PC-3 (cell line): Measurements from ENCODE around the gene RAB29. TPM values are rescaled to one million over a fixed set of nuclear protein-coding genes. Genes with fewer than 3 reads are reported as not detected.

ENCODE experiments used
- ATAC-seq: fragments of 200-7000 bp; cut with Tn5 transposase; 2 replicates; pipeline ENCODE4 v1.9.1; 2020; ENCODE audit warnings: mild to moderate bottlenecking, moderate library complexity
- BruUV-seq: library from RNA; stranded (reverse); fragments of 400-500 nt; replicated peaks from 2 replicates; lab custom pipeline; 2021; lab: Mats Ljungman, UMichigan
- CTCF ChIA-PET: fragments of 300-600 bp; sonication (Branson Sonifier 250); formaldehyde crosslinking; loops from one replicate; lab custom pipeline; 2022; ENCODE audit warnings: antibody characterized with exemption; lab: Charles Lee
- POLR2A ChIA-PET: fragments of 300-600 bp; sonication (Branson Sonifier 250); formaldehyde crosslinking; loops from one replicate; lab custom pipeline; 2022; ENCODE audit warnings: antibody characterized with exemption; ENCODE audit not compliant: unreplicated experiment; lab: Charles Lee
- DNase-seq: peaks from one replicate; pipeline ENCODE4 v3.0.0-alpha.2; 2015
- H2AFZ ChIP-seq: fragments of 300-600 bp; sonication (generic); 2 replicates; pipeline ENCODE4 v1.6.0; 2016; ENCODE audit warnings: antibody characterized with exemption, low read length
- H3F3A ChIP-seq: fragments of 300-600 bp; sonication (generic); one replicate; pipeline ENCODE4 v1.6.0; 2017; ENCODE audit warnings: antibody characterized with exemption, low read length, control low read depth, mild to moderate bottlenecking; ENCODE audit not compliant: unreplicated experiment
- H3K27ac ChIP-seq: fragments of 300-600 bp; sonication (generic); 2 replicates; pipeline ENCODE4 v1.5.1; 2016; ENCODE audit warnings: mild to moderate bottlenecking, low read length
- H3K27me3 ChIP-seq: fragments of 300-600 bp; sonication (generic); 2 replicates; pipeline ENCODE4 v1.6.1; 2016; ENCODE audit warnings: low read length, mixed read lengths
- H3K36me3 ChIP-seq: fragments of 300-600 bp; sonication (generic); 2 replicates; pipeline ENCODE4 v1.6.1; 2016; ENCODE audit warnings: low read depth, mixed run types, low read length, mixed read lengths
- H3K4me1 ChIP-seq: fragments of 300-600 bp; sonication (generic); 2 replicates; pipeline ENCODE4 v1.5.1; 2016; ENCODE audit warnings: low read length; ENCODE audit not compliant: insufficient read depth
- H3K4me2 ChIP-seq: fragments of 300-600 bp; sonication (generic); 2 replicates; pipeline ENCODE4 v1.6.0; 2016; ENCODE audit warnings: low read length
- H3K4me3 ChIP-seq: fragments of 300-600 bp; sonication (generic); 2 replicates; pipeline ENCODE4 v1.5.1; 2016; ENCODE audit warnings: mild to moderate bottlenecking, low read length, mixed read lengths
- H3K79me2 ChIP-seq: fragments of 300-600 bp; sonication (generic); 2 replicates; pipeline ENCODE4 v1.6.1; 2017; ENCODE audit warnings: low read length, mixed read lengths
- H3K9ac ChIP-seq: fragments of 300-600 bp; sonication (generic); 2 replicates; pipeline ENCODE4 v1.6.0; 2016; ENCODE audit warnings: mild to moderate bottlenecking, low read length
- H3K9me2 ChIP-seq: fragments of 300-600 bp; sonication (generic); replicated peaks from 2 replicates; pipeline ENCODE4 v1.6.1; 2016; ENCODE audit warnings: mixed run types, low read length, mixed read lengths
- H3K9me3 ChIP-seq: fragments of 300-600 bp; sonication (generic); 2 replicates; pipeline ENCODE4 v1.6.1; 2016; ENCODE audit warnings: low read length, mixed read lengths
- H4K20me1 ChIP-seq: fragments of 300-600 bp; sonication (generic); 2 replicates; pipeline ENCODE4 v1.6.1; 2016; ENCODE audit warnings: low read length, mixed read lengths
- EZH2 ChIP-seq: fragments of 300-600 bp; sonication (generic); IDR thresholded peaks from one replicate; pipeline ENCODE4 v1.6.1; 2017; ENCODE audit warnings: antibody characterized with exemption, mild to moderate bottlenecking, low read length; ENCODE audit not compliant: unreplicated experiment
- EZH2phosphoT487 ChIP-seq: fragments of 300-600 bp; sonication (generic); IDR thresholded peaks from 2 replicates; pipeline ENCODE4 v1.6.1; 2018; ENCODE audit warnings: mild to moderate bottlenecking, antibody characterized with exemption, low read length, borderline replicate concordance
- intact Hi-C: fragments of 100-400 bp; cut with micrococcal nuclease; formaldehyde crosslinking; loops from 2 replicates; pipeline ENCODE4 v1.9.0; 2023
- total RNA-seq: library from RNA; depleted of rRNA; stranded (reverse); fragments of >200 nt; gene quantifications from 2 replicates; pipeline ENCODE4 v1.2.3, GENCODE V29; 2014
- TF ChIP-seq, protein P1 (sequence below): fragments of 300-600 bp; sonication (generic); conservative IDR thresholded peaks from 2 replicates; pipeline ENCODE4 v1.5.1; 2017; ENCODE audit warnings: antibody characterized with exemption, low read depth, mild to moderate bottlenecking, low read length

The RAB29 gene
- total RNA-seq, 1 experiment from 2014 or later = 7.4 TPM

DNA sequence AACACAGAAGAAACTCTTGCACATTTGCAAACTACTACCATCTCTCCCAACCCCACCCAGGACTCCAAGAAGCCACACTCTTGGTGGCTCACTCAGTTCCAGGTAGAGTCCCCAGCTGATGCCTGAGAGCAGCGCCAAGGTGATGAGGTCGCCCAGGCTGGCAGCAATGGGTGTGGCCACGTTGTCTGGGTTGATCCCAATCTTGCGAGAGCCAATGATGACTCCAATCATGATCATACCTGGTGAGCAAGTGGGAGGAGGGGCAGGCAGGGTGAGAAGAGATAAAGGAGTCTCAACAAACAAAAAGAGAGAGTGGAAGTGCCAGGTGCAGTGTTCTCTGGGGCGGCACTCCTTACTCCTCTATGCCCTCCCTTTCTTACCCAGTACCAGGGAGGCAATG lies 23.3 kb upstream of the RAB29 start:
- H3F3A ChIP-seq = no peaks in the 10 kb centered on the region
- intact Hi-C loops = no loop called here
- no peak overlapping the region for H3K9ac ChIP-seq
- peaks cover 12% of the 10 kb centered on the region for H3K36me3 ChIP-seq
- CTCF ChIA-PET = no interaction called here
- TF ChIP-seq, protein P1, sequence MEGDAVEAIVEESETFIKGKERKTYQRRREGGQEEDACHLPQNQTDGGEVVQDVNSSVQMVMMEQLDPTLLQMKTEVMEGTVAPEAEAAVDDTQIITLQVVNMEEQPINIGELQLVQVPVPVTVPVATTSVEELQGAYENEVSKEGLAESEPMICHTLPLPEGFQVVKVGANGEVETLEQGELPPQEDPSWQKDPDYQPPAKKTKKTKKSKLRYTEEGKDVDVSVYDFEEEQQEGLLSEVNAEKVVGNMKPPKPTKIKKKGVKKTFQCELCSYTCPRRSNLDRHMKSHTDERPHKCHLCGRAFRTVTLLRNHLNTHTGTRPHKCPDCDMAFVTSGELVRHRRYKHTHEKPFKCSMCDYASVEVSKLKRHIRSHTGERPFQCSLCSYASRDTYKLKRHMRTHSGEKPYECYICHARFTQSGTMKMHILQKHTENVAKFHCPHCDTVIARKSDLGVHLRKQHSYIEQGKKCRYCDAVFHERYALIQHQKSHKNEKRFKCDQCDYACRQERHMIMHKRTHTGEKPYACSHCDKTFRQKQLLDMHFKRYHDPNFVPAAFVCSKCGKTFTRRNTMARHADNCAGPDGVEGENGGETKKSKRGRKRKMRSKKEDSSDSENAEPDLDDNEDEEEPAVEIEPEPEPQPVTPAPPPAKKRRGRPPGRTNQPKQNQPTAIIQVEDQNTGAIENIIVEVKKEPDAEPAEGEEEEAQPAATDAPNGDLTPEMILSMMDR = no peak
- TF ChIP-seq EZH2phosphoT487 (no peak), EZH2 (no peak)
- H3K4me3 ChIP-seq = no peak overlapping the region
- no peaks in the 10 kb centered on the region for H3K4me1 ChIP-seq
- POLR2A ChIA-PET = no interaction called here
- no peak overlapping the region for H3K27ac ChIP-seq
- no peaks in the 10 kb centered on the region for H3K9me2 ChIP-seq
- H3K9me3 ChIP-seq = no peaks in the 10 kb centered on the region
- H3K27me3 ChIP-seq = no peaks in the 10 kb centered on the region
- DNase-seq = peak; percentile 47
- H3K79me2 ChIP-seq = no peaks in the 10 kb centered on the region
- no peak for ATAC-seq
- no peak overlapping the region for H3K4me2 ChIP-seq
- no peak overlapping the region for H2AFZ ChIP-seq
- BruUV-seq = no TSS peak
- H4K20me1 ChIP-seq = no peaks in the 10 kb centered on the region

DNA sequence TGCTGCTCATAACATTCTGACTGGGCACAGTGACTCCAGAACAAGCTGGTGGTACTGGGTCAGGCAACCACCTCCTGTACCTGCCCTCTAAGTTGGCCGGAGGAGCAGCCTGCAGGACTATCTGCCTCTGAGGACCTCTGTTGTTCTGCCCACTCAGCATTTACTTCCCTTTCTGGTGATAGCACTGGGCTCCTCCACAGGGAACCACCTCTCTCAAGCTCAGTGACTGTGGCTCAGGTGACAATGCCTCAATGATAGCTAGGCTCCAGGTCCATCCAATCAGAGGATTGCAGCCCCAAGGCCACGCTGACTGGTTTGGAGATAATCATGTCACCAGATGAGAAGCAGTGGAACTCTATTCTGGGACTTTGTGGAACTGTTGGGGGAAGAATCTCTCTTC lies 21.9 kb upstream of the RAB29 start:
- Histone ChIP-seq H3F3A (no peaks in the 10 kb centered on the region), H3K4me2 (no peak overlapping the region), H3K79me2 (no peaks in the 10 kb centered on the region), H3K36me3 (peaks cover 12% of the 10 kb centered on the region), H3K4me3 (no peak overlapping the region), H3K27me3 (no peaks in the 10 kb centered on the region), H4K20me1 (no peaks in the 10 kb centered on the region), H3K9me2 (no peaks in the 10 kb centered on the region), H3K9me3 (no peaks in the 10 kb centered on the region), H3K9ac (no peak overlapping the region), H2AFZ (no peak overlapping the region), H3K4me1 (no peaks in the 10 kb centered on the region), H3K27ac (no peak overlapping the region)
- no peak for ATAC-seq
- BruUV-seq = no TSS peak
- ChIA-PET POLR2A (no interaction called here), CTCF (no interaction called here)
- no peak for DNase-seq
- intact Hi-C loops = no loop called here
- no peak for TF ChIP-seq EZH2
- TF ChIP-seq, protein P1 = no peak
- no peak for TF ChIP-seq EZH2phosphoT487

DNA sequence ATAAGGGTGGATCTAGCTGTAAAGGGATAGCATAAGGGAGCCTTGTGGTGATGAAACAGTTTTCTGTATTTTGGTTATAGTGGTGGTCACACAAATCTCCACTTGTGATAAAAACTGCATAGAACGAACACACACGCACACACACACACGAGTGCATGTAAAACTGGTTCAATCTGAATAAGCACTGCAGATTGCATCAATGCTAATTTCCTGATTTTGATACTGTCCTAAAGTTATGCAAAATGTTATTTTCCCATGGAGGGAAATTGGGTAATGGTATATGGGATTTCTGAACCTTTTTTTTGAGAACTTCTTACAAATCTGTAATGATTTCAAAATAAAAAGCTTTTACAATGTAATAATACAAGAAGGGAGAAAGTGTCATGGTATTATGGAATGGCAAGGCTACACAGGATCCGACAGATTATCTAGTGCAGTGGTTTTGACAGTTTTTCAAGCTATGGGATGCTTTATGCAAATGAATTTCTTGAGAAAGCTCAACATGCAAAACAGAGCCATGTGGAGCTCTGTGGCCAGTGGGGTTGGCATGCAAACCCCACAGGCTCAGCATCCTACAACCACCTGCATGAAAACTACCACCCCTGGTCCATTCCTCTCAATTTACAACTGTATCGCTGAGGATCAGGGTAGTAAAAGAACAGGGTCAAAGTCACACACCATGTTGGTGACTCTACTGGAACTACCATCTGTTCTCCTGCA lies 18.9 kb upstream of the RAB29 start:
- no peaks in the 10 kb centered on the region for H3F3A ChIP-seq
- intact Hi-C loops = no loop called here
- CTCF ChIA-PET = interaction anchor here (3.1 kb wide), 1 partner anchor 183 kb away, joined by 48 read pairs; no protein-coding TSS in a partner anchor
- H3K27ac ChIP-seq = no peak overlapping the region
- no peaks in the 10 kb centered on the region for H4K20me1 ChIP-seq
- H3K9ac ChIP-seq = no peak overlapping the region
- no peak overlapping the region for H2AFZ ChIP-seq
- DNase-seq = no peak
- ATAC-seq = no peak
- TF ChIP-seq EZH2 (no peak), EZH2phosphoT487 (no peak)
- TF ChIP-seq, protein P1 = no peak
- no TSS peak for BruUV-seq
- H3K4me1 ChIP-seq = no peaks in the 10 kb centered on the region
- no peak overlapping the region for H3K4me2 ChIP-seq
- no peaks in the 10 kb centered on the region for H3K9me3 ChIP-seq
- no peaks in the 10 kb centered on the region for H3K9me2 ChIP-seq
- no peaks in the 10 kb centered on the region for H3K79me2 ChIP-seq
- POLR2A ChIA-PET = no interaction called here
- H3K36me3 ChIP-seq = peaks cover 17% of the 10 kb centered on the region
- no peaks in the 10 kb centered on the region for H3K27me3 ChIP-seq
- no peak overlapping the region for H3K4me3 ChIP-seq
